ENCODE data around the gene RICTOR. TPM values are rescaled to one million over a fixed set of nuclear protein-coding genes. Genes with fewer than 3 reads are reported as not detected.

RICTOR gene
- polyA plus RNA-seq, 3 donors: 19.8 to 30.2 (median 29.3) TPM

DNA sequence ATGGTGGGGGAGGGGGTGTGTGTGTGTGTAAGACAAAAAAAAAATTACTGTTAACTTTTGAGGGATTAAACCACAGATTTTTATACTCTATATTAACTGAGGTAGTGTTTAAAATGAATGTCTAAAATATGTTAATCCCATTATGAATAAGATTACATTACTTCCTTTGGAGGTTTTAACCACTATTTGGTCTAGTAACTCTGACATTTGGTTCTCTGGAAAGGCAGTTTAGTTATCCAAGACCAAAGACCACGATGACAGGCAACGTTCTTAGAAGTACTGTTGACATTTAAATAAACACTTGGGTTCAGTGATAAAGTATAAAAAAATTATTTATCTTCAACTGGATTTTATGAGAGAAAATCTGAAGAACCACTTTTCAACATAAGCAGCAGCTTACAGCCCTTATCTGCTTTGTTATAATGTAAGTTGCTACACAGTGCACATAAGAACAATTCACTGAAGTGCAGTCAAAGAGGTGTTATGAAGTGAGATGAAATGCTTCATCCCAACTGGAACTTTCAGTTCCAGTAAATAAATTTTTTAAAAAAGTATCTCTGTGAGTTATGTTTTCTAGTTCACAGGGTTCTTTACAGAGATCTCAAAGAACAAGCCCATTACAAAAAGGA is 133.9 kb downstream of the RICTOR start:
- DNase-seq: no peak

DNA sequence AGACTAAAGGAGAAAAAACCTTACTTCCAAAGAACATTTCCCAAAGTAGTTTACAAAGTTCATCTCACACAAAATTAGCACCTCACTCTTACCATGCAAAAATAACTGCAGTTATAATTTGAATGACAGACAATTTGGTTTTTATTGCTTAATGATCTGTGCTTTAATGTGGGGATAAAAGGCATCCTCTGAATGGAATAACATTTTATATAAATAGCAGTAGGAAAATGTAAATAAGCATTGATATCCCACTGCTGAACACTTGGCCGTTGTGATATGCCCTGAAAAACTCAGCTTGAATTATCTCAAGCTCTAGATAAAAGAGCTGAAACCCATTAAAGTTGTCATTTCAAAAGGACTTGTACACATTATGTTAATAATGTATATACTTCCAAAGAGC is 135.2 kb downstream of the RICTOR start:
- DNase-seq: no peak

DNA sequence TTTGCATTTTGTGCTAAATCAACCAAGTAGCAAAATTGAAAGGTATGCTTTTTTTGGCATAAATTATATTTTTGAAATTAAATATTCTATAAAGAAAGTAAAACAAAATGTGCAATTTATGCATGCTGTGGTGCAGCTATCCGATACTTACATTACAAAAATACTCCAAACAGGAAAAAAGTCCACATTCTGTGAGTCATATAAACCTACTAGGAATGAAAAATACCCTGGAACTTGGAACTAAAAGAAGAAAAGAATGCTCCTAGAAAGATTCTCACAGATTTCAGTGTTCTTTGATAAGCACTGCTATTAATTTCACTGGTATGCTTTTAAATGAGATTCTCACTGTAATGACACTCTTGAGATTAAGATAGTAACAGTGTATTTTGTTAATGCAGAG is 135.8 kb downstream of the RICTOR start:
- no peak for DNase-seq

DNA sequence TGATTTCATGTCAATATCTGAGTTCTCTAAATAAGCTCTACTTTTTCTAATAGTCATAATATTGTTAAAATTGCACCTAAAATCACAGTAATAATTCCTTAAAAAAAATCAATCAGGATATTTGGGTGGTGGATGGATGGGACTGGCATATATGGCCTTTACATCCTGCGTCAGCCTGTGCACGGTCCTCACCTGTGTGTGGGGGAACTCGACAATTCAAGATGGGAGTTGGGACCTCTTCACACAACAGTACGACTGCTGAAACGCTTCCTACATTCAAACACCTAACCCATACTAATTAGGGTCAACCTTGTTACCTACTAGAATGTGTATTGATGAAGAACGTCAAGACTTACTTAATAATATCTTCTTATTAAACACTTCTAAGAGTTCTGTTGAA is 137.9 kb downstream of the RICTOR start:
- no peak for DNase-seq

DNA sequence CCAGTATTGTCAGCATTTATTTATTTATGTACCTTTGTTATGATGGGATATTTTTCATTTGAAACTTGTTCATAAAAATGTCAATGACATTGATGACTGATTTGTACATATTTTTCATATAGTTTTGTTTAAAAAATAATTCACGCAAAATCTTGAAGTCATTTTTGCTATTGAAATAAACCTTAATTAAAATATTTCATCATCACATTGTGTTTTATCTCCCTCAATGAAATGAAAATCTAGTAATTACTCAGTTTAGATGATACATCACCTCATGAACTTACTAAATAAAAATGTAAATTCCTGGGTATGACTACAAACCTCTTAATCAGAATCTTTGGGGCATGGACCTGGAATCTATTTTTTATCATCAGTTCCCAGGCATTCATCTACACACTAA is 138.8 kb downstream of the RICTOR start:
- no peak for DNase-seq

DNA sequence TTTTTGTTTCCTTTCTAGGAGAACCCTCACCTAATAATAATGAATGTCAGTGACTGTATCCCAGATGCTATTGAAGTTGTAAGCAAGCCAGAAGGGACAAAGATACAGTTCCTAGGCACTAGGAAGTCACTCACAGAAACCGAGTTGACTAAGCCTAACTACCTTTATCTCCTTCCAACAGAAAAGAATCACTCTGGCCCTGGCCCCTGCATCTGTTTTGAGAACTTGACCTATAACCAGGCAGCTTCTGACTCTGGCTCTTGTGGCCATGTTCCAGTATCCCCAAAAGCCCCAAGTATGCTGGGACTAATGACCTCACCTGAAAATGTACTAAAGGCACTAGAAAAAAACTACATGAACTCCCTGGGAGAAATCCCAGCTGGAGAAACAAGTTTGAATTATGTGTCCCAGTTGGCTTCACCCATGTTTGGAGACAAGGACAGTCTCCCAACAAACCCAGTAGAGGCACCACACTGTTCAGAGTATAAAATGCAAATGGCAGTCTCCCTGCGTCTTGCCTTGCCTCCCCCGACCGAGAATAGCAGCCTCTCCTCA is 141.3 kb downstream of the RICTOR start:
- DNase-seq: no peak

DNA sequence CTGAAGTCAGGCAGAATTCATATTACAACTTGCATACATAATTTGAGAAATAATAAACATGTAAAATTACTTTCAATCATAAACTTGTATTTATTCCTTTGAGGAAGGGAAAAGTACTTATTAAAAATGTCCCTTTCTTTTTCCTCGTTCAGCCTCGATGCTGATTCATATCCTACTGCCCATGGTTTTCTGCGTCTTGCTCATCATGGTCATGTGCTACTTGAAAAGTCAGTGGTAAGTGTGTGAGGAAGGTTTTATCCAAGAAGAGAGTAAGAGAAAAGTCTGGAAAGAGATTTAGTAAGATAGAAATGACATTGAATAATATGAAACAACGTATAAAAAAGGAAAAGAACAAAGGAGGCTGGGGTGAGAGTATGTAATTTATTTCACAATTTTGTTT is 142.5 kb downstream of the RICTOR start:
- DNase-seq: no peak

DNA sequence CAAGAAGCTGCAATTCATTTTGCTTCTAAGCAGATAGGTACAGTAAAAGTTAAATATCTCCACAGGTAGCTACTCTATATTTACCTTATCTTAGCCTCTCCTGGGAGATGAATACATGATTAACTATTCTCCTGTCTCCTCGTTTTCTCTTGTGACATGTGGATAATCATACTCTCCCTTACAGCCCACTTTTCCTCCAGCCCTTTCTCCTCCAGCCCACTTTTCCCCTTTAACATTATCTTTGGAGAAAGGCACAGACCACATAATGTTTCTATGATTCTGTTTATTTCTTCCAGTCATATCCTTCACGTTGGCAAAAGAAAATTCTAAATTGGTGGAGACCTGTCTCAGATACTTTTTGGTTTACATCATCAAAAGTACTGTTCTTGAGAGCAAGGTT is 144.4 kb downstream of the RICTOR start:
- no peak for DNase-seq

DNA sequence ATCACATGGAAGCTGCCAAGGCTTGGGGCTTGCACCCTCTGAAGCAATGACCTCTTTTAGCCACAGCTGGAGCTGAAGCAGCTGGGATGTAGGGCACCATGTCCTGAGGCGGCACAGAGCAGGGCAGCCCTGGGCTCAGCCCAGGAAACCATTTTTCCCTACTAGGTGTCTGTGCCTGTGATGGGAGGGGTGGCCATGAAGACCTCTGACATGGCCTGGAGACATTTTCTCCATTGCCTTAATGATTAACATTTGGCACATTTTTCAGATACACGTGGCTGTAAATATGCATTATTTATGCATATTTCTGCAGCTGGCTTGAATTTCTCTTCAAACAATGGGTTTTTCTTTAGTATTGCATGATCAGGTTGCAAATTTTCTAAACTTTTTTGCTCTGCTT is 146.7 kb downstream of the RICTOR start:
- DNase-seq: no peak

DNA sequence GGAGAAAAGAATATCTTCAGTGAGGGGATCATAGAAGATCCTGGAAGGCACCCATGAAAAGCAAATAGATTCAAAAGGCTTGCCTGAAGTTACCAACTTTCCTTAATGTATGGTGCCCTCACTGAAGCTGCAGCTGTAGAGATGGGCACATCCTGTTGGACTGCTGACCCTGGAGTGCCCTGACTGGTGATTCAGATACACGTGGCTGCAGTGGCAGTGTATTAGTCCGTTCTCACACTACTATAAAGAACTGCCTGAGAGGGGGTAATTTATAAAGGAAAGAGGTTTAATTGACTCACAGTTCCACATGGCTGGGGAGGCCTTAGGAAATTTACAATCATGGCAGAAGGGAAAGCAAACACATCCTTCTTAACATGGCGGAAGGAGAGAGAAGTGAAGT is 148.1 kb downstream of the RICTOR start:
- no peak for DNase-seq

DNA sequence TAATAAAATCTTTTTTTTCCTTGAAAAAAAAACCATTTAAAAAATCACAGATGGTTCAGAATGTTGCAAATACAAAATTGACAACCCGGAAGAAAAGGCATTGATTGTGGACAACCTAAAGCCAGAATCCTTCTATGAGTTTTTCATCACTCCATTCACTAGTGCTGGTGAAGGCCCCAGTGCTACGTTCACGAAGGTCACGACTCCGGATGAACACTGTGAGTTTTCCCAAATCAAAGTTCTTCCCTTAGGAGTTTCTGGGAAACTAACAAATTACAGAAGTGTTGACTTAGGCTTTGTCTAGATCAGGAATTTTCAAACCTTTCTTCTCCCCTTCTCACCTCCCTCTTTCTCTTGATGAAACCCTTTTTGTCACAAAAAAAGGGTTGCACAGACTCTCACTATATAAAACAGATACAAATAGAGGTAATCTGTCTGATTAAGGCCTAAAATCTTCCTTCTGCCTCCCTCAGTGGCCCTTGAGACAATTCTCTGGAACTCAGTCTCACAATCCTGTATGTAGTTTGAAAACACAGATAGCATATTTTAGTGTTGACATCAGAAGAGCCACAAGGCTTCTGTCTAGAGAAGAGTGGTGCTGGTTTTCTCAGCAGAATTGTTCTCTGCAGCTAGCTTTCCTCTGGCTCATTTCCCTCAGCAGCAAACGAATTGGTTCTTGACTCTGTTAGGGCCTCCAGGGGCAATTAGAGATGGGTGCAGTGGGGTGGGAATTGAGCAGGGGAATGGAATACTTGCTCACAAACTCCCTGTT is 148.9 kb downstream of the RICTOR start:
- no peak for DNase-seq

DNA sequence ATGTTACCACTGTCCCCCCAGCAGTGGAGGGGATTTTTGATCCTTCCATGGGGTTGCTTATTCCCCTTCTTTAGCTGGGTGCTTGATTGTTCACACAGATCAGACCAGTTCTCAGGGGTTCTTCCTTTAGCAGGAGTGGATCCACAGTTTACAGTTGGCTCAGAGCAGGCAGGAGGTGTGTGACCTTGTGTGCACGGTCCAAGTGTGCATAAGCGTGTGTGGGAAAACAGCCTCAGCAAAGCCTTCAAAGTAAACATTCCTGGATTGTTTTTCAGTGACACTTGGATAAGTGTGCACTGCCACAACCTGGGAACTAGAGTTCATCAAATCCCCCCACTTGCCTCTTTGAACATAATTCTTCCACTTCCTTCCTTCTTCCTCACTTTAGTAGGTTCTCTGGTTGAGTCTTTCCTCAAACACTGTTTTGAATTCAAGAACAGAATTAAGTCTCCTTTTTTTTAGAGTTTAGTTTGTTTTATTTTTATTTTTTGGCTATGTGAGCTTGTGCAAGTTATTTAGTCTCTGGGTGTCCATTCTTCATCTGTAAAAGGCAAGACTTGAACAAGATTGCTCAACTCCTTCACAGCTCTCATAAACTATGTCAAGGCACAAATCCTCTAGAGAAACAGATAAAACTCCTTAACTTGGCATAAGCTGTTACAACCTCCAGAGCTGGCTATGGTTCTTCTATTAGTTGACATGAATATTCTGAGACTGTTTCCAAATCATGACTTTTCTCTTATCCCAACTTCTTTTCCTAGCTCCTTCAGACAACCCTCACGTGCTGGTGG is 150.3 kb downstream of the RICTOR start:
- no peak for DNase-seq

DNA sequence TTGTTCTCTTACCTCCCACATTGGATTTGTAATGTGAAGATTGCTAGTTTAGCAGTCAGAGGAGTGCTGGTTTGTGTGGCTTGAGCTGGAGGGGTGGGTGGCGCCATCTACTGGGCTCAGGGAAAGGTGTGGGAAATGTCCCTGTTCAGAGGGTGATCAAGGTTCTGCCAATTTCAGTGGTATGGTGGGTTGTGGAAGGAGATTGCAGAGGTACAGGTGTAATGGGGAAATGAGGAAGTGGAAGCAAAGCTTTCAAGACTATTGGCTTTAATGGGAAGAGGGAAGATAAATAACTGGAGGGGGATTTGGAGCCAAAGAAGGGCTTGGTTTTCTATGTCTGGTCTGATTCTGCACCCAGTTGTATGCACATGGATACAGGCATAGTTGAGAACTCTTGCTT is 152.0 kb downstream of the RICTOR start:
- peak; percentile 36 for DNase-seq

DNA sequence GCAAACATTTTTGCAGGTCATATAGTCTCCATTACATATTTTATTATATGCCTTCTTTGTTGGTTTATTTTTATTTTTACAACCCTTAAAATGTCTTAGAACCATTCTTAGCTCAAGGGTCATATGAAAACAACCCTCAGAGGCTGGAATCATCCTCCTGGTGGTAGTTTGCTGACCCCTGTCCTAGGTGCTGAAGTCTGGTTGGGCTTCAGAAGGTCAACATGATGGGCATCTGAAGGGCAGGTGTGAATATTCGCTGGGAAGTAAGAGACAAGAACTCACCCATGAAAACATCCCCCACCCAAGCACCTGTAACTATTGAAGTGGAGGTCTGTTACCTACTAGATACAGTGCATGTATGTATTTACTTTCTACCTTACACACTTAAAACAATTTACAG is 153.0 kb downstream of the RICTOR start:
- DNase-seq: peak; percentile 4

DNA sequence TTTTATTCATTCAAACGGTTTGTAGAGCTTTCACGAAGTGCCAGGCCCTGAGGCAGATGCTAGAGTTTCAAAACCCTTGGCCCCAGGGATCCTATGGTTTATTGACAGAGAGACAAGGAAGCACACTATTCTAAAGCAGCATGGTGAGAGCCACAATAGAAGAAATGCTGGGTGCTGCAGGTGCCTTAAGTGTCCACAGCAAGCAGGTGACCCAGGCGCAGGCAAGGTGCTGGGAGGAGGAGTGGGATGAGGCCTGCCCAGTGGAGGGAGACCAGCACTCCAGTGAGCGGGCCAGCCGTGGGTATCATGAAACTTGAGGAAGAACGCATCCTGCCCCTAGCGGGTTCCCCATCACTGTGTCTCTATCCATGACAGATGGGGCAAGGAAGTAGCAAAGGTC is 157.4 kb downstream of the RICTOR start:
- DNase-seq: no peak

DNA sequence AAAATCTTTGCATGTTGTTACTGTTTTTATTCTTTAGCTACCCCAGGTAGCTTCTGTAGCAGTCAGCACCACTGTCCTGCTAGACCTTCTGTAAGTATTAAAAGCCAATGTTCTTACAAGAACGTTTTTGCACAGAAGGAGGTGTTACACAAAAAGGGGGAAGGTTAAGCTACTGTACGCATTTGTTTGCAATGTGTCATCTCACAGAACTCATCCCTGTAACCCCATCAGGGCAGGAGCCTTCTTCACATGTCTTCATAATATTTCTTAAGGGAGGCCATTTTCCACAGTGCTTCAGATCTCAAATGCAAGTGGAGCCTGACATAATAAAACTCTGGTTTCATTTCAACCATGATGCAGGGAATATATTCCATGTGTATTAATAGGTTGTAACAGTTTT is 160.5 kb downstream of the RICTOR start:
- no peak for DNase-seq

DNA sequence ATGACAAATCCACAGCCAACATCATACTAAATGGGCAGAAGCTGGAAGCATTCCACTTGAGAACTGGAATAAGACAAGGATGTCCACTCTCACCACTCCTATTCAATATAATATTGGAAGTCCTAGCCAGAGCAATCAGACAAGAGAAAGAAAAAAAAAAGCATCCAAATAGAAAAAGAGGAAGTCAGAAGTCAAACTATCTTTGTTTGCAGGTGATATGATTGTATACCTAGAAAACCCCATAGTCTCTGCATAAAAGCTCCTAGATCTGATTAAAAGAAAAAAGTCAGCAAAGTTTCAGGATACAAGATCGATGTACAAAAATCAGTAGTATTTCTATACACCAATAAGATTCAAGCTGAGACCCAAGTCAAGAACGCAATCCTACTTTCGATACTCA is 162.3 kb downstream of the RICTOR start:
- DNase-seq: no peak

DNA sequence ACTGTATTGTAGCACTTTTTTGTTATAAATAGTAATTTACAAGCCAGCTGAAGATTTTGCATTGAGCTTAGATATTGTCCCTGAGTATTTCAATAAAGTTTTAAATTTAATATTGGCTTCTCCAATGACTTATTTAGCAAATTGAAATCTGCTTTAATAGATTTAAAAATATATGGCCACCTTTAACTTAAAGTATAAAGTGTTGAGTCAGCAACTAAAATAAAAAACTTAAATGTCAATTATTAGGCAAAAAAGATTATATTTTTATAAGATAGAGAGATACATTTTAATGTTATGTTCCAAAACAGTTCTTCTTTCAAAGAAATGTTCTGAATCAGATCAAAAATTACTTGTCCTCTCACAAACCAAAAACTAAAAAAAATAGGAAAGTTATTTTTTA is 167.7 kb downstream of the RICTOR start:
- DNase-seq: no peak

DNA sequence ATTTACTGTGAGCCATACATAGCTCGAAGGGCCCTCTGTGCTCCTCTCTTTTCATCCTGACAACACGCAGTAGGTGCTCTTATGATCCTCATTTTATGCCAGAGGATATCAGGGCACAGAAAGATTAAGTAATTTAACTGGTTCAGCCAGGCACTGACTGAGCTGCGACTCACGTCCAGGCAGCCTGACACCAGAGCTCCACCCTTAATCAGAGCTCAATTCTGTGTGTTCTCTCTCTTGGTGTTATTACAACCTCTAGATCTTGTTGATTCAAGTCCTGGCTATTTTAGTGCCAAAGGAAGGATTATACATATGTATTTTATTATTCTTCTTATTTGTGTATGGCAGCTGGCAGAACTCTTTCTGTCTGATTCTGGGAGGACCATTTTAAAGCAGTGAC is 168.7 kb downstream of the RICTOR start:
- no peak for DNase-seq

DNA sequence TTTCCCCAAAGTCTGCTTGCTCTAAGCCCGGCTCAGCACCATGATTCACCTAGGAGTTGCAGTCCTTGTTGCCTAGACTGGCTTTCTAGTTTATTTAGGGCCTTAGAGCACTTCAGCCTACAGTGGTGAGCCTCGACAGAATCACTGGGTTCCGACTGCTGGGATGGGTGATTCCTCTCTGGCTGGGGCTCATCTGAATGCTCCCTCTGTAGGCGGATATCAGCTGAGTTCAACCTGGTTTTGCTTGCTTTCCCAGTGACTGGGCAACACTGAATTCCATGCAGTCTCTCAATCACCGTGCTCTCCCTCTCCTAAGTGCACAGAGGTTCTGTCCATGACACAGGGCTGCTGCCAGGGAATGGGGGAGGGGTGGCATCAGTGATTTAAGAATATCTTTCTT is 174.3 kb downstream of the RICTOR start:
- no peak for DNase-seq

DNA sequence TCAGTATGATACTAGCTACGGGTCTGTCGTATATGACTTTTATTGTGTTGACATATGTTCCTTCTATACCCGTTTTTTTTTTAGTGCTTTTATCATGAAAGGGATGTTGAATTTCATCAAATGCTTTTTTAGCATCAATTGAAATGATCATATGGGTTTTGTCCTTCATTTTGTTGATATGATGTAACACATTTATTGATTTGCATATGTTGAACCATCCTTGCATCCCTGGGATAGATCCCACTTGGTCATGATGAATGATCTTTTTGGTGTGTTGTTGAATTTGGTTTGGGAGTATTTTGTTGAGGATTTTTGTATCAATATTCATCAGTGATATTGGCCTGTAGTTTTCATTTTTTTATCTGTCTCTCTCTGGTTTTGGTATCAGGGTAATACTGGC is 177.4 kb downstream of the RICTOR start:
- no peak for DNase-seq

DNA sequence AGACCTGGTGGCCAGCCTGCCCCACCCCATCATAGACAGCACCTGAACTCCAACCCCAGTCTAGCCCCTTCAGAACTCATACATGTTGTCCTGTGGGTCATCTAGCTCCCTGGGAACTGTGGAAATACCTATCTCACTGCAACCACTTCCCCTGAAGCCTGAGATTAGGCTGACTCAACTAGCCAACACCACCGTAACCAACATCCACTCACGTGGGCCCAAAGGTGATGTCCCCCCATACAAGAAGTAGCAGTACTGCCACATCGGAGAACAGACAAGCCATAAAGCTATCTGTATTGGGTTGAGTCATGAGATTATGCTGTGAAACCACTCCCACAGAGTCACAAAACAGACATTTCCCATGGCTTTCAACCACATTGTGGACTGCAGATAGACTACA is 181.8 kb downstream of the RICTOR start:
- no peak for DNase-seq

DNA sequence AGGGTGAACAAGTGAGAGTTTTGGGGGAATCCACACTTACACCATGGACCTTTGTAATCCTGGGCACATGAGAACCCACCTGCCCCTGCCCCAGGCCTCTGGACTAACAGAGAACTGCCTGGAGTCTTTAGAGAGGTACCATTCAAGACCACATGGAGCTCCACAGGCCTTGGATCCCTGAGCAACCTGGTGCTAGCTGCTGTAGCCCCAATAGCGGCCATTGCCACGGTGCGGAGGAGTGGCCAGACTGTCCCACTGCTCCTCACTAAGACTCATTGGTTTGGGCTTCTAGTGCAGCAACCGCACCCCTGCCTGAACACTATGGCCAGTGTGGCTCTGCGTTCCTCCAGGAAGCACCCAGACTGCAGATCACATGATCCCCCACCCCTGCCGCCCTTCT is 182.6 kb downstream of the RICTOR start:
- no peak for DNase-seq
